GM21786 (cell line): ENCODE results near the gene POLN.

ENCODE experiments used
- ATAC-seq: cut with Tn5 transposase; IDR thresholded peaks from one replicate; pipeline ENCODE4 v1.9.1; 2021; ENCODE audit not compliant: unreplicated experiment

The POLN gene

GRCh38 chr4:2072971-2073807, 168.7 kb downstream of the POLN start:
- ATAC-seq: no peak

GRCh38 chr4:2071912-2072867, 169.7 kb downstream of the POLN start:
- no peak for ATAC-seq

GRCh38 chr4:2071252-2071911, 170.5 kb downstream of the POLN start:
- no peak for ATAC-seq

- ATAC-seq: no peak
These were observed 171.3 kb downstream of the POLN start for GRCh38 chr4:2070421-2071251.

GRCh38 chr4:2069986-2070385, 171.9 kb downstream of the POLN start:
- no peak for ATAC-seq

- ATAC-seq: no peak
These were observed 172.6 kb downstream of the POLN start for GRCh38 chr4:2069161-2069971.

GRCh38 chr4:2068566-2068965, 173.4 kb downstream of the POLN start:
- ATAC-seq: no peak

GRCh38 chr4:2068198-2068470, 173.8 kb downstream of the POLN start:
- ATAC-seq: no peak

- ATAC-seq: no peak
These were observed 174.3 kb downstream of the POLN start for GRCh38 chr4:2067446-2068197.

- ATAC-seq: no peak
These were observed 175.1 kb downstream of the POLN start for GRCh38 chr4:2066571-2067445.

- no peak for ATAC-seq
These were observed 175.8 kb downstream of the POLN start for GRCh38 chr4:2066011-2066551.

GRCh38 chr4:2065106-2065930, 176.6 kb downstream of the POLN start:
- no peak for ATAC-seq

- no peak for ATAC-seq
These were observed 177.5 kb downstream of the POLN start for GRCh38 chr4:2064276-2064991.

GRCh38 chr4:2063557-2064275, 178.2 kb downstream of the POLN start:
- ATAC-seq: no peak

GRCh38 chr4:2062808-2063524, 179.0 kb downstream of the POLN start:
- ATAC-seq: no peak
